GM12873 (cell line): ENCODE measurements around the gene UBE2E3.
A peak's percentile ranks its signal among the peaks of the same experiment; 100 is the strongest.

Experiments used
- TF ChIP-seq, protein P1 (sequence below): IDR thresholded peaks from 2 replicates; pipeline ENCODE4 v1.5.1; 2012; ENCODE audit warnings: low read depth, mild to moderate bottlenecking, moderate library complexity, low read length, control low read depth; ENCODE audit not compliant: insufficient read depth; ENCODE audit errors: missing control alignments

The UBE2E3 gene

DNA sequence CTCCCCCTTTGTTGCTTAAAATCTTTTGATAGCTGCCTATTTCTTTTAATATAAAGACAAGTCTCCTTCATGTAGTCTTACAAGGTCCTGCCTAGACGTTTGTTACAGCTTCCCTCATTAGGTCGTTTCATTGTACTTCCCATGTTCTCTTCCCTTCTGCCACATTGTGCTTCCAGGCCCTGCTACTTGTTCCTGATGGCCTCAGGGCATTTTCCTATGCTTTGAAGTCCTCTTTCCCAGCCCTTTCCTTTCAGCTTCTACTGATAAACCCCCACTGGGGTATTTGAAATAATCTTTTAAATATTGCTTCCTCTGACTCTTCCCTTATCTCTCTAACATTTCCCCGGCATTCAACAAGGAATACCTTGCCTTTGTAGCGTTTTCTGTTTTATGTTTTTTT lies 67.4 kb downstream of the UBE2E3 start:
- TF ChIP-seq, protein P1, sequence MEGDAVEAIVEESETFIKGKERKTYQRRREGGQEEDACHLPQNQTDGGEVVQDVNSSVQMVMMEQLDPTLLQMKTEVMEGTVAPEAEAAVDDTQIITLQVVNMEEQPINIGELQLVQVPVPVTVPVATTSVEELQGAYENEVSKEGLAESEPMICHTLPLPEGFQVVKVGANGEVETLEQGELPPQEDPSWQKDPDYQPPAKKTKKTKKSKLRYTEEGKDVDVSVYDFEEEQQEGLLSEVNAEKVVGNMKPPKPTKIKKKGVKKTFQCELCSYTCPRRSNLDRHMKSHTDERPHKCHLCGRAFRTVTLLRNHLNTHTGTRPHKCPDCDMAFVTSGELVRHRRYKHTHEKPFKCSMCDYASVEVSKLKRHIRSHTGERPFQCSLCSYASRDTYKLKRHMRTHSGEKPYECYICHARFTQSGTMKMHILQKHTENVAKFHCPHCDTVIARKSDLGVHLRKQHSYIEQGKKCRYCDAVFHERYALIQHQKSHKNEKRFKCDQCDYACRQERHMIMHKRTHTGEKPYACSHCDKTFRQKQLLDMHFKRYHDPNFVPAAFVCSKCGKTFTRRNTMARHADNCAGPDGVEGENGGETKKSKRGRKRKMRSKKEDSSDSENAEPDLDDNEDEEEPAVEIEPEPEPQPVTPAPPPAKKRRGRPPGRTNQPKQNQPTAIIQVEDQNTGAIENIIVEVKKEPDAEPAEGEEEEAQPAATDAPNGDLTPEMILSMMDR = no peak

DNA sequence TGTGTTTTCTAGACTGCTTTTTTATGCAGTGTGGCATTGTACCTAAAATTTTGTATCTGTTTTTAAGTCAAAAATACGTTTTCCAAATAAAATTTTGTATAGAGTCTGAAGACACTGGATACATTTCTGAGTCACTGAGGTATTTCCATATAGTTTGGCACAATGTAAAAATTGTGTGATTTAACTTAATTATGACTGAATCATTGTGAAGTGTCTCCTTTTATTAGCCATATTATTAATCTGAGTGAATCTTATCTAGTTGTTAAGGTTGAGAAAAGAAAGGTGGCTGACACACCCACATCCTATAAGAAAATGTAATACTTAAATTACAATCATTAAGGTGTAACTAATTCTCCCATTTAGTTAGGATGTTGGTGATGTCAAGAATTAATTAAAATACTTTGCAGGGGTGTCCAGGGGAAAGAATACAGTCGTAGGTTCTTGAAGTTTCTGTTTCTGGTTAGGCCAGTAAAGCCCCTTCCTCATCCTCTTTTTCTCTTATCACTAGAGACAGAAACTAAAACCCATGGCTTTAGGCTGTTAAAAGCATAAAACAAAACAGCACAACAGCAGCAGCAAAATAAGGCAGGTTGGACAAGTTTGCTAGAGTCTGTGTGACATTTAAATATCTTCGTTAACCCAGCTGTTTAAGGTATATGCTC lies 71.6 kb downstream of the UBE2E3 start:
- TF ChIP-seq, protein P1 = no peak

DNA sequence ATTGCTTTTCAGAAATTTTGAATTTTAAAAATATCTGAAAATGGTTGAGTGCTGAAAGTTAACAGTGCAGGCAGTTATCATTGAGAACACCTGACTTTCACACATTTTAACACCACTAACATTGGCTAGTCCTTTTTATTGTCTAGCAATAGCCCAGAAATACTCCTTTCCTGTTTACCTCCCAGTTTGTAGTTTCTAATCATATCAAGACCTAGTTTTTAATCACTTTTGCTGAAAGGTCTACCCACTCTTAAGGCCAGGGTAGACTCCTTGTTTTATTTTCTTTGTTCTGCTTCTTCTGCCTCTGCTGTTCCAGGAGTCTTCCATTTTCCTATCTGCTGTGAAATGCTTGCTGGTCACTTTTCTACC lies 72.1 kb downstream of the UBE2E3 start:
- TF ChIP-seq, protein P1 = no peak

DNA sequence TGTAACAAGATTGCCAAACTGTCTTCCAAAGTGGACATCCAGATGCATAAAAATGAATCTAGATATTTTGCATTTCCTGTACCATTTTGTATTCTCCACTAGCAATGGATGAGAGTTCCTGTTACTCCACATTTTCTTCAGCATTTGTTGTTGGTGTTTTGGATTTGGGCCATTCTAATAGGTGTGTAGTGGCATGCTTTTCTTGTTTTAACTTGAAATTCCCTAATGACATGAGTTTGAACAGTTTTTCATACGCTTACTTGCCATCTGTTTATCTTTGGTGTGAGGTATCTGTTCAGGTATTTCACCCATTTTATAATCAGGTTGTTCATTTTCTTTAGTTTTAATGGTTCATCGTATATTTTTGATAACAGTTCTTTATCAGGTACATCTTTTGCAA lies 73.9 kb downstream of the UBE2E3 start:
- TF ChIP-seq, protein P1 = no peak

DNA sequence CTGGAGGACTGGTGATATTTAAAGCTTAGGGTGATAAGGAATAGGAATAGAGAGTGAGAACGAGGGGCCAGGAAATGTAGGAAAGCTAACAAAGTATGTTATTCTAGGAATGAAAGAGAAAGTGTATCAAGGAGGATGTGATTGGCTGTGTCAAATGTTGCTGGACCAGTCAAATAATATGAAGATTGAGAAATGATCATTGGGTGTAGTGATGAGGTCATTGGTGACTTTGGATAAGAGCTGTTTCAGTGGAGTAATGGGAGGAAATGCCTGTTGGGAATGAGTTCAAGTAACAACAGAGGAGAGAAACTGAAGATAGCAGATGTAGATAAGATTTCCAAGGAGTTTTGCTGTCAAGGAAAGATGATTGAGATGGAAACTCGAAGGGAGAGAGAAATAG lies 74.4 kb downstream of the UBE2E3 start:
- TF ChIP-seq, protein P1 = no peak

DNA sequence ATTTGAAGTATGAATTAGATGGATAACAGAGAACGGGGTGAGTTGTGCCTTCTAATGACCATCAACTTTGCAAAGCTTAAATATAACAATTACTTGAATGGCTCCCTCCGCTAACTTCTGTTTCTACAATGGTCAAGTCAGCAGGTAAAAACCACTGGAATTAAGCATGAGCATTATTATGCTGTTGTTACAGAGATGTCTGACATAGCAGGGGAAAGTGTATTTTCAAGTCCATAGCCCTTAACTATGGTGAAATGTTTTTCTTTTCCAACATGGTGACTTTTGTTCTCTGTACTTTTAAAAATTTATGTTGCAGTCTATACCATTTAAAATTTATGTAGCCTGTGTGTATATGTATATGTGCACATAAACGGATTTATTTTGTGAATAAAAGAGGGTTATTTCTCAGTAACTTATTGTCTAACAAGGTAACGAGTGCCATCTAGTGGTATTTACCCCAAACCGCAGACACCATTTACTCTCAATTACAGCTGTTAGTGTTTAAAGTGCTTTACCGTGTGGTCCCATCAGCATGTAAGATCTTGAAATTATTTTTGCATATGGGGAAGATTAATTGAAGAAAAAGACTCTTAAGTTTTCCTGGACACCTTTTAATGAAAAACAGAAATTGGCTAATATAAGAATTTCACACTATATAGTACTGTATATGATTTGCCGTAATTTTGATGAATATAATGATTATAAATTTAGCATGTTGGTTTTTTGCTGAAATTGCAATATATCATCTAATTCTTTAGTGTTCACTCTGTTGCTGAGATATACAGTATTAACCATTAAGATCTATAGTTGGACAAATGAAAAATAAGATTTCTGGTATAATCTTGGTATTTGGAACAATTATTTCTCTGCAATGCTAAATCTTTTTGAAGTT lies 78.2 kb downstream of the UBE2E3 start:
- TF ChIP-seq, protein P1 = peak; percentile 76

DNA sequence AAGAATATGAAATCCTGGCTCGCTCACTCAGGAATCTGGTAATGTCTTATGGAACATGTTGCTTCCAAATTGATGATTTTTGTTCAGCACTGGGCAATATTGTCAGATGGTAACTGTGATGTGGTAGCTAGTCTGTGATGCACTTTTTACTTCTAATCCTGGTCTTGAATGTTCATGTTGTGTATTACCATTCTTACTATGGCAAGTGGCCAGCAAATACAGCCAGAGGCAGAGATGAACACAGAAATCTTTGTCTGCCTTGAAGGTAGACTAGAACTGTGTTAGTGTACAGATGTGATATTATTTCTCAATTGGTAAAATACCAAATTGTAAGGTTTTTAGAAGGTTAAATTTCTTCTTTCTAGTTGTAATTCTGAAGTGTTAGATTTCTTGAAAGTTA lies 83.3 kb downstream of the UBE2E3 start:
- TF ChIP-seq, protein P1 = no peak
